ENCODE data around the gene DNAJC3. TPM values are rescaled to one million over a fixed set of nuclear protein-coding genes. Genes with fewer than 3 reads are reported as not detected.

The DNAJC3 gene
- total RNA-seq, 1 experiment from 2014 or later, result 25.7 TPM

DNA sequence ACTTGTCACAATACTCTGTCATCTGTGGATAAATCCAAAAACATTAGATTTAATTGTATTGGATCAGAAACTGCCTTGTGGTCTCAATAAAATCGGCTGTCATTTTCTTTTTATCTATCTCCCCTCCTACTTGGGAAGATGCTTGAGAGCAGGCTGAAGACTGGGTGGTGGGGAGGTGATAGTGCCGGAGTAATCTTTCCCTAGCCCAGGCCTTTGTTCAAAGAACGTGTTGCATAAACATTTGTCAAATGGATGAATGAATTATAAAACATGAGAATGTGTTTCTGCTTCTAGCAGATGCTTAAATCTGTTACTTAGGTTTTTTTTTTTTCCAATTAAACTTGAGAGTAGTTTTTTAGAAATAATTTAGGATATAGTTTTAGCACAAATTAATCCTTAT, 49.9 kb downstream of the DNAJC3 start:
- ATAC-seq (no peak), DNase-seq (ENCODE audit: low read depth, low spot score) (no peak)
- H3K27me3 ChIP-seq (ENCODE audit: control insufficient read depth, insufficient read depth, low read length), result no peaks in the 10 kb centered on the region
- TF ChIP-seq POLR2AphosphoS5 (IDR thresholded peaks at IDR 0.05; ENCODE audit: low read depth, low read length), result no peak
- TF ChIP-seq SIN3A (IDR thresholded peaks at IDR 0.05; ENCODE audit: borderline replicate concordance, insufficient read depth, low read depth, low read length), result no peak
- no peak for TF ChIP-seq TCF7L2 (IDR thresholded peaks at IDR 0.05; ENCODE audit: low read depth, low read length)
- TF ChIP-seq, protein P1, sequence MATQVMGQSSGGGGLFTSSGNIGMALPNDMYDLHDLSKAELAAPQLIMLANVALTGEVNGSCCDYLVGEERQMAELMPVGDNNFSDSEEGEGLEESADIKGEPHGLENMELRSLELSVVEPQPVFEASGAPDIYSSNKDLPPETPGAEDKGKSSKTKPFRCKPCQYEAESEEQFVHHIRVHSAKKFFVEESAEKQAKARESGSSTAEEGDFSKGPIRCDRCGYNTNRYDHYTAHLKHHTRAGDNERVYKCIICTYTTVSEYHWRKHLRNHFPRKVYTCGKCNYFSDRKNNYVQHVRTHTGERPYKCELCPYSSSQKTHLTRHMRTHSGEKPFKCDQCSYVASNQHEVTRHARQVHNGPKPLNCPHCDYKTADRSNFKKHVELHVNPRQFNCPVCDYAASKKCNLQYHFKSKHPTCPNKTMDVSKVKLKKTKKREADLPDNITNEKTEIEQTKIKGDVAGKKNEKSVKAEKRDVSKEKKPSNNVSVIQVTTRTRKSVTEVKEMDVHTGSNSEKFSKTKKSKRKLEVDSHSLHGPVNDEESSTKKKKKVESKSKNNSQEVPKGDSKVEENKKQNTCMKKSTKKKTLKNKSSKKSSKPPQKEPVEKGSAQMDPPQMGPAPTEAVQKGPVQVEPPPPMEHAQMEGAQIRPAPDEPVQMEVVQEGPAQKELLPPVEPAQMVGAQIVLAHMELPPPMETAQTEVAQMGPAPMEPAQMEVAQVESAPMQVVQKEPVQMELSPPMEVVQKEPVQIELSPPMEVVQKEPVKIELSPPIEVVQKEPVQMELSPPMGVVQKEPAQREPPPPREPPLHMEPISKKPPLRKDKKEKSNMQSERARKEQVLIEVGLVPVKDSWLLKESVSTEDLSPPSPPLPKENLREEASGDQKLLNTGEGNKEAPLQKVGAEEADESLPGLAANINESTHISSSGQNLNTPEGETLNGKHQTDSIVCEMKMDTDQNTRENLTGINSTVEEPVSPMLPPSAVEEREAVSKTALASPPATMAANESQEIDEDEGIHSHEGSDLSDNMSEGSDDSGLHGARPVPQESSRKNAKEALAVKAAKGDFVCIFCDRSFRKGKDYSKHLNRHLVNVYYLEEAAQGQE (IDR thresholded peaks at IDR 0.05; ENCODE audit: insufficient read depth in 1 of 2, low read depth in 2 of 2, low read length in 1 of 2), result no peak
- TF ChIP-seq, protein P2, sequence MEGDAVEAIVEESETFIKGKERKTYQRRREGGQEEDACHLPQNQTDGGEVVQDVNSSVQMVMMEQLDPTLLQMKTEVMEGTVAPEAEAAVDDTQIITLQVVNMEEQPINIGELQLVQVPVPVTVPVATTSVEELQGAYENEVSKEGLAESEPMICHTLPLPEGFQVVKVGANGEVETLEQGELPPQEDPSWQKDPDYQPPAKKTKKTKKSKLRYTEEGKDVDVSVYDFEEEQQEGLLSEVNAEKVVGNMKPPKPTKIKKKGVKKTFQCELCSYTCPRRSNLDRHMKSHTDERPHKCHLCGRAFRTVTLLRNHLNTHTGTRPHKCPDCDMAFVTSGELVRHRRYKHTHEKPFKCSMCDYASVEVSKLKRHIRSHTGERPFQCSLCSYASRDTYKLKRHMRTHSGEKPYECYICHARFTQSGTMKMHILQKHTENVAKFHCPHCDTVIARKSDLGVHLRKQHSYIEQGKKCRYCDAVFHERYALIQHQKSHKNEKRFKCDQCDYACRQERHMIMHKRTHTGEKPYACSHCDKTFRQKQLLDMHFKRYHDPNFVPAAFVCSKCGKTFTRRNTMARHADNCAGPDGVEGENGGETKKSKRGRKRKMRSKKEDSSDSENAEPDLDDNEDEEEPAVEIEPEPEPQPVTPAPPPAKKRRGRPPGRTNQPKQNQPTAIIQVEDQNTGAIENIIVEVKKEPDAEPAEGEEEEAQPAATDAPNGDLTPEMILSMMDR (IDR thresholded peaks at IDR 0.05), result no peak
- in situ Hi-C loops (cut with HindIII; ENCODE audit: low pct_unique_long_range_greater_than_20kb, low sequenced_read_pairs), result no loop called here
- no peaks in the 10 kb centered on the region; the same call in 1 of the 2 replicates for H3K36me3 ChIP-seq (ENCODE audit: control insufficient read depth, insufficient read depth, low read length)
- H3K27ac ChIP-seq (ENCODE audit: low read length), result no peak overlapping the region
- CTCF ChIA-PET, result no interaction called here
- no peak overlapping the region for H3K4me3 ChIP-seq (ENCODE audit: low read depth in 2 of 2, low read length in 2 of 2)
- intact Hi-C loops (cut with micrococcal nuclease; ENCODE audit: unreplicated experiment), result no loop called here
- POLR2A ChIA-PET, result no interaction called here
- no TSS peak for BruUV-seq (replicated peaks)
- no peaks in the 10 kb centered on the region for H3K4me1 ChIP-seq (ENCODE audit: control insufficient read depth, insufficient read depth, low read length)
- H3K9me3 ChIP-seq (ENCODE audit: control insufficient read depth, insufficient read depth, low read depth, low read length), result no peaks in the 10 kb centered on the region

DNA sequence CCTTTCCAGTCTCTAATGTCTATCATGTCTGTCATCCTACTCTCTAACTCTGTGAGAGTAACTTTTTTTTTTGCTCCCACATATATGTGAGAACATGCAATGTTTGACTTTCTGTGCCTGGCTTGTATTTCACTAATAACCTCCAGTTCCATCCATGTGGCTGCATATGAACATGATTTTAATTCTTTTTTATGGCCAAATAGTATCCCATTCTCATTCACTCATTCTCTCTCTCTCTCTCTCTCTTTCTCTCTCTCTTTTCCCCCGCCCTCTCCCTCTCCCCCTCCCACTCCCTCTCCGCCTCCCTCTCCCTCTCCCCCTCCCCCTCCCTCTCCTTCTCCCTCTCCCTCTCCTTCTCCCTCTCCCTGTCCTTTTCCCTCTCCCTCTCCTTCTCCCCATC, 52.0 kb downstream of the DNAJC3 start:
- ATAC-seq (no peak), DNase-seq (ENCODE audit: low read depth, low spot score) (no peak)
- Histone ChIP-seq H3K27me3 (ENCODE audit: control insufficient read depth, insufficient read depth, low read length) (no peaks in the 10 kb centered on the region), H3K9me3 (ENCODE audit: control insufficient read depth, insufficient read depth, low read depth, low read length) (peaks cover 9% of the 10 kb centered on the region; the same call in 1 of the 2 replicates), H3K36me3 (ENCODE audit: control insufficient read depth, insufficient read depth, low read length) (no peaks in the 10 kb centered on the region; the same call in 1 of the 2 replicates), H3K27ac (ENCODE audit: low read length) (no peak overlapping the region), H3K4me3 (ENCODE audit: low read depth in 2 of 2, low read length in 2 of 2) (no peak overlapping the region), H3K4me1 (ENCODE audit: control insufficient read depth, insufficient read depth, low read length) (no peaks in the 10 kb centered on the region)
- ChIA-PET POLR2A (no interaction called here), CTCF (no interaction called here)
- intact Hi-C loops (cut with micrococcal nuclease; ENCODE audit: unreplicated experiment), result no loop called here
- TF ChIP-seq, protein P2 (IDR thresholded peaks at IDR 0.05), result no peak
- TF ChIP-seq POLR2AphosphoS5 (IDR thresholded peaks at IDR 0.05; ENCODE audit: low read depth, low read length) (no peak), SIN3A (IDR thresholded peaks at IDR 0.05; ENCODE audit: borderline replicate concordance, insufficient read depth, low read depth, low read length) (no peak), TCF7L2 (IDR thresholded peaks at IDR 0.05; ENCODE audit: low read depth, low read length) (no peak)
- TF ChIP-seq, protein P1 (IDR thresholded peaks at IDR 0.05; ENCODE audit: insufficient read depth in 1 of 2, low read depth in 2 of 2, low read length in 1 of 2), result no peak
- in situ Hi-C loops (cut with HindIII; ENCODE audit: low pct_unique_long_range_greater_than_20kb, low sequenced_read_pairs), result no loop called here
- BruUV-seq (replicated peaks), result no TSS peak

Measured in Panc1 (cell line).